Kidney glomerular epithelial cell (primary cell): ENCODE measurements around the gene IL34.
"Not testable (repeated sequence)": the region's sequence is repeated elsewhere in the genome, so short reads cannot be mapped to it uniquely, and the experiment has no call there.

ENCODE experiments used
- DNase-seq: peaks from one replicate; lab custom pipeline; 2025; lab: John Stamatoyannopoulos, UW

Gene IL34

GRCh38 chr16:70646260-70647241 is at the start of gene IL34:
IL34 (plus strand) TSS chr16:70646559; CDS start chr16:70646948, 389 bp downstream.
- DNase-seq: no peak

- DNase-seq: no peak
Observed at GRCh38 chr16:70597135-70597835, 49.1 kb upstream of the IL34 start.

GRCh38 chr16:70598937-70599503 is 47.3 kb upstream of the IL34 start:
- no peak for DNase-seq

GRCh38 chr16:70600730-70601129 is 45.6 kb upstream of the IL34 start:
- no peak for DNase-seq

GRCh38 chr16:70601576-70602575 is 44.5 kb upstream of the IL34 start:
- no peak for DNase-seq

- no peak for DNase-seq
Observed at GRCh38 chr16:70602831-70603230, 43.5 kb upstream of the IL34 start.

- no peak for DNase-seq
Observed at GRCh38 chr16:70604407-70605282, 41.7 kb upstream of the IL34 start.

- no peak for DNase-seq
Observed at GRCh38 chr16:70605283-70605657, 41.1 kb upstream of the IL34 start.

- DNase-seq: no peak
Observed at GRCh38 chr16:70608521-70608920, 37.8 kb upstream of the IL34 start.

- no peak for DNase-seq
Observed at GRCh38 chr16:70610273-70611223, 35.8 kb upstream of the IL34 start.

- DNase-seq: no peak
Observed at GRCh38 chr16:70611224-70611598, 35.1 kb upstream of the IL34 start.

- no peak for DNase-seq
Observed at GRCh38 chr16:70611785-70612303, 34.5 kb upstream of the IL34 start.

- DNase-seq: no peak
Observed at GRCh38 chr16:70612931-70613330, 33.4 kb upstream of the IL34 start.

GRCh38 chr16:70614208-70614951 is 32.0 kb upstream of the IL34 start:
- no peak for DNase-seq

GRCh38 chr16:70615945-70616344 is 30.4 kb upstream of the IL34 start:
- DNase-seq: no peak

- DNase-seq: not testable (repeated sequence)
Observed at GRCh38 chr16:70621864-70622263, 24.5 kb upstream of the IL34 start.

- DNase-seq: no peak
Observed at GRCh38 chr16:70627696-70628095, 18.7 kb upstream of the IL34 start.

GRCh38 chr16:70630960-70631745 is 15.2 kb upstream of the IL34 start:
- DNase-seq: no peak
